Caki2 (cell line): ENCODE measurements around the gene MRPS2. TPM values are rescaled to one million over a fixed set of nuclear protein-coding genes. Genes with fewer than 3 reads are reported as not detected.

Experiments
- DNase-seq: peaks from one replicate; pipeline ENCODE4 v3.0.0-alpha.2; 2015; ENCODE audit warnings: low read depth
- in situ Hi-C: cut with HindIII; loops from 2 replicates; pipeline ENCODE4 v1.10.0; 2016; ENCODE audit warnings: low sequenced_read_pairs, low pct_unique_long_range_greater_than_20kb, mixed read lengths
- total RNA-seq: library from RNA; depleted of rRNA; stranded (reverse); fragments of >200 nt; shearing (Covaris generic); gene quantifications from 2 replicates; pipeline ENCODE4 v1.2.3, GENCODE V29; 2014; ENCODE audit warnings: low replicate concordance

Gene MRPS2
- total RNA-seq, 1 experiment from 2014 or later = 50.6 TPM

- DNase-seq = no peak
- in situ Hi-C loops = no loop called here
These were observed 20.9 kb upstream of the MRPS2 start, which contains the start of gene PPP1R26 for GRCh38 chr9:135479469-135480052. Gene PPP1R26, plus strand, starts transcription at chr9:135479782. Its CDS starts 4,729 bp downstream, at chr9:135484511.

- peak; percentile 40 for DNase-seq
- in situ Hi-C loops = no loop called here
These were observed 20.2 kb upstream of the MRPS2 start for GRCh38 chr9:135480071-135480939.

DNA sequence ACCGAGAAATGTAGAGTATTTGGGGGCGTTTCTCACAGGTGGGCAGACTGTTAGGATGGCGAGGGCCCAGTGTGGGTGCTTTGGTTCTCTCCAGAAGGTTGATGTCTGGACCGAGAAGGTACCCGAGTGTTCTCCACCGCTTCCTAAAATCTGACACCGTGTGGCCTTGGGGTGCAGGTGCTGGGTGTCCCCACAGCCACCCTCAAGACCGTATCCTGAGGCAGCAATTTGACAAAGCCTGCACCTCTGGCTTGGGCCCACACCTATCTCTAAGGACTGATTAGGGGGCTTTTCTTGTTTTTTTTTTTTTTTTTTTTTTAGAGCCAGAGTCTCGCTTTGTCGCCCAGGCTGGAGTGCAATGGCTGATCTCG lies 19.6 kb upstream of the MRPS2 start:
- in situ Hi-C loops = no loop called here
- DNase-seq = no peak

GRCh38 chr9:135482015-135482754 lies 18.3 kb upstream of the MRPS2 start:
- in situ Hi-C loops = no loop called here
- no peak for DNase-seq

DNA sequence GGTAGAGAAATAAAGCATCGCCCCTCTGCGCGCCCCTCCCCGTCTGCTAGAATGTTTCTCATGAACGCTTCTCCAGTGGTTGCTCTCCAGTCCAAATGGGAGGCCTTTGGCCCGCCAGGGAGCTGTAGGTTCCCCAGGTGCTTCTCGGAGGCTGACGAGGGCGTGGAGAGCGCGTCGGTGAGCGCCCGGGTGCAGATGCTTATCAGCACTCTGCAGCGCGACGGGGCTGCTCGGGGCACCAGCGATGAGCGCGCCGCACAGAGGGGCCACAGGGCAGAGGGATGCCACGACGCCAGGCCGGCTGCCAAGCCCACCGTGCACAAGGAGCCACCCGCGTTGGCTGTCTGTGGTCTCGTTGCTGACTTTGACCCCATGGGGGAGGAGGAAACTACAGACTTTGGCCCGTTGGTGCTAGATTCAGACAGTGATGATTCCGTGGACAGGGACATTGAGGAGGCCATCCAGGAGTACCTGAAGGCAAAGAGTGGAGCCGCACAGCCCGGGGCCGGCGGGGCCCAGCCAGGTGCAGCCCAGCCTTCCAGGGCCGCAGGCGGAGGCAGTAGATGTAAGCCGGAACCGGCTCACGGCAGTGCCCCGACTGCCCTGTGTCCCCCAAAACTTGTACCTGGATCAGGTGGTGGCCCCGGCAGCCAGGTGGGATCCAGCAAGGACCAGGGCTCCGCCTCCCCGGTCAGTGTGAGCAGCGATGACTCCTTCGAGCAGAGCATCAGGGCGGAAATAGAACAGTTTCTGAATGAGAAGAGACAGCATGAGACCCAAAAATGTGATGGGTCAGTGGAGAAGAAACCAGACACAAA lies 15.8 kb upstream of the MRPS2 start:
- DNase-seq = no peak
- in situ Hi-C loops = no loop called here

DNA sequence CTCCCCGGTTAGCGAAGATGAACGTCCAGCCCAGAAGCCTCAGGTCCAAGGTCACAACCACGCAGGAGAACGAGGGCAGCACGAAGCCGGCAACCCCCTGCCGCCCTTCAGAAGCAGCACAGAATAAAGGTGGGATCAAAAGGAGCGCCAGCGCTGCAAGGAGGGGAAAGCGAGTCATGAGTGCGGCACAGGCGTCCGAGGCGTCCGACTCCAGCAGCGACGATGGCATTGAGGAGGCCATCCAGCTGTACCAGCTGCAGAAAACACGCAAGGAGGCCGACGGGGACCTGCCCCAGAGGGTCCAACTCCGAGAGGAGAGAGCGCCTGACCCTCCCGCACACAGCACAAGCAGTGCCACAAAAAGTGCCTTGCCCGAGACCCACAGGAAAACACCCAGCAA lies 15.1 kb upstream of the MRPS2 start:
- in situ Hi-C loops = no loop called here
- no peak for DNase-seq

GRCh38 chr9:135485832-135486231 lies 14.7 kb upstream of the MRPS2 start:
- in situ Hi-C loops = no loop called here
- no peak for DNase-seq

DNA sequence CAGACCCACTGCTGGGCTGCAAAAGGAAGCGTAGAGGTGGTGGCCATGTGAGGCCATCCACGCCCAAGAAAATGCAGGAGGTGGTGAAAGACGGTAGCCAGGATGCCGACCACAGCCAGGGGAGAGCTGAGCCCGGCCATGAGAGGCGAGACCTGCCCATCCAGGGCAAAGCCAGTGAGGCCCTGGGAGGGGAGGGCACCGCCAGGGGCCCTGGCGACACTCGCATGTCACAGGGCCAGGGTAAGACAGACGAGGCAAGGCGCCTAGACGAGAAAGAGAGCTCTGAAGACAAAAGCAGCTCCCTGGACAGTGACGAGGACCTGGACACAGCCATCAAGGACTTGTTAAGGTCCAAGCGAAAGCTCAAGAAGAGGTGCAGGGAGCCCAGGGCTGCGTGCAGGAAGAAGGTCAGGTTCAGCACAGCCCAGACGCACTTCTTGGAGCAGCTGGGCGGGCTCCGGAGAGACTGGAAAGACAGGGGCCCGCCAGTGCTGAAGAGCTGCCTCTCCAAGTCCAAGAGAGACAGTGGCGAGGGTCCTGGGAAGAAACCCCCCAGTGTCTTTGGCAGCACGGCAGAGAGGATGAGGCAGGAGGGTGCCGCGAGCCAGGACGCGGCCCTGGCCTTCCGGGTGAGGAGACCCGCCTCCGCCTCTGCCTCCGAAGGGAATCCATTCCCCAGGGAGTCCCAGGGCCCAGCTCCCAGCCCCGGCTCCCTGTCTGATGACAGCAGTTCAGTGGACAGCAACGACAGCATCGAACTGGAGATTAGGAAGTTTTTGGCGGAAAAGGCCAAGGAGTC lies 14.0 kb upstream of the MRPS2 start:
- DNase-seq = no peak
- in situ Hi-C loops = no loop called here

DNA sequence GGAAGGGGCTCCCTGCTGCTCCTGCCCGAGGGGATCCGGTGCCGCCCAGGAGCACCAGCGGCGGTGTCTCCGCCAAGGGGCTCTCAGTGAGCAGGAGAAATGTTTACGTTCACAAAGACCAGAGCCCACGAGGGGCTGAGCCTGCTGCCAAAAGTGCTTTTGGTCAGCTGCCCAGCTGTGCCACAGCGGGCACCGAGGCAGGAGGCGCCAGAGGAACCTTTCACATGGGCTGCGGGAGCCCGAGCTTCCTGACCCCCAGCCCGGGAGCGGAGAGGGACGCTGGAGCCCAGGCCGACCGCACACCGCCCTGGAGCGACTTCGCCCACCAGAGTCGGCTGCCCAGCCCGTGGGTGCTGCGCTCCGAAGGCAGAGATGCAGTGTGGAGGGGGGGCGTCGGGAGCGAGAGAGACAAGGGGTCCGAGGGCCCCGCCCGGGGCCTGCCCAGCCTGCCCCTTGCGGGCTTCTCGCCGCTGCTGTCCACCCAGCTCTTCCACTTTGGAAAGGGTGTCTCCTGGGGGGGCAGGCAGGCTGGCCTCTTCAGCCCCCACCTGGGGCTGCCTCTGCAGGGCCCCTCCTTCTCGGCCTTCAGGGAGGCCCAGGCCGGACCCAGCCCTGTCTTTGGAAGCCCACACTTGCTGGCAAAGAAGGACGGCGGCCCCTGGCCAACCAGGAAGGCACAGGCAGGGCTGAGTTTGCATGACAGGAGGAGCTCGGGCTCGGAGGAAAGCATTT lies 13.0 kb upstream of the MRPS2 start:
- no peak for DNase-seq
- in situ Hi-C loops = no loop called here

DNA sequence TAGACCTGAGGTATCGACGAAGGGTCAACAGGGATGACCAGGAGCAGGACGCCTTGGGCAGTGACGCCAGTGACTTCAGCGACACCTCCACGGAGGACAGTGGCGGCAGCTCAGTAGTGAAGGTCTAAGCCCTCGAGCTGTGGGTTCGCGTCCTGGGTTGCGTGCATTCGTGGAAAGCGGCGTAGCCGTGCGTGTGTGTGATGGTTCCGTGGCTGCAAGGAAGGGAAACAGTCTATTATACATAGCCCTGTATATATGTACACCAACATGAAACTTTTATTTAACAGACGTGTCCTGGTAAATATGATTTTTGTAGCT lies 12.5 kb upstream of the MRPS2 start:
- in situ Hi-C loops = no loop called here
- no peak for DNase-seq

GRCh38 chr9:135488527-135488926 lies 12.0 kb upstream of the MRPS2 start:
- in situ Hi-C loops = no loop called here
- DNase-seq = no peak

GRCh38 chr9:135489188-135489906 lies 11.1 kb upstream of the MRPS2 start:
- in situ Hi-C loops = no loop called here
- DNase-seq = no peak

GRCh38 chr9:135490166-135490870 lies 10.2 kb upstream of the MRPS2 start:
- no peak for DNase-seq
- in situ Hi-C loops = no loop called here

DNA sequence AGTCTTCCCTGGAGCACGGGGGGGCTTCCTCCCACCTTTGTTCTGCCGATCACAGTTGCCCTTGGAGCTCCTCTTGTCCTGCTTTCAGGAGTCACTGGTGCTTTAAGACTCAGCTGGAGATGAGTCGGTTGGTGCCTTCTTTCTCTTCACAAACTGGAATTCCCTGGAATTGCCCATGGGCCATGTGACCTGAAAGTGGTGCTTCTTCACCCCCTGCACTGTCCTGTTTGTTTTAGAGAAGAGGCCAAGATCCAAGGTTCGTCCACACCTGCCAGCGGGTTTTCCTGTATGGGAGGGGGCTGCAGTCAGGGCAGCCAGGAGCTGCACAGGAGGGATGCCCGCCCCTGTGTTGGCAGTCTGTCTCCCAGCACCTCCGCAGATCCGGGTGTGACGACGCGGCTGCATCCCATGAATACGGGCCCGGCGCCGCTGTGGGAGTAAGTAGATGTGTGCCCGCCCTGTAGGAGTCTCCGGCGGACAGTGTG lies 9.5 kb upstream of the MRPS2 start:
- in situ Hi-C loops = no loop called here
- DNase-seq = no peak

- in situ Hi-C loops = no loop called here
These were observed 8.7 kb upstream of the MRPS2 start for GRCh38 chr9:135491764-135492163.

More at GRCh38 chr9:135491764-135492163, 8.7 kb upstream of the MRPS2 start:
- no peak for DNase-seq
